T-cell (primary cell): ENCODE results near the gene LEFTY2. TPM values are rescaled to one million over a fixed set of nuclear protein-coding genes. Genes with fewer than 3 reads are reported as not detected.
"Not testable (repeated sequence)": the region's sequence is repeated elsewhere in the genome, so short reads cannot be mapped to it uniquely, and the experiment has no call there.

Source experiments
- ATAC-seq, 4 experiments: fragments of 200-7000 bp in 3 of 4; fragments of 150-1000 bp in 1 of 4; cut with Tn5 transposase; replicated peaks in 1 of 4; 1 replicate in 3 of 4; 2 replicates in 1 of 4; pipeline ENCODE4 v1.10.0; 2021; ENCODE audit warnings: moderate library complexity in 3 of 4, mild to moderate bottlenecking in 2 of 4, moderate number of reproducible peaks in 1 of 4
- CTCF ChIA-PET, 2 donors: fragments of 300-600 bp; sonication (Branson Sonifier 250); formaldehyde crosslinking; loops; one replicate each; lab custom pipeline; 2022; ENCODE audit warnings: antibody characterized with exemption in 2 of 2; lab: Charles Lee
- POLR2A ChIA-PET, 2 donors: fragments of 300-600 bp; sonication (Branson Sonifier 250); formaldehyde crosslinking; loops; one replicate each; lab custom pipeline; 2022; ENCODE audit warnings: antibody characterized with exemption in 2 of 2; lab: Charles Lee
- DNase-seq, 35 experiments: peaks; one replicate each; pipeline versions ENCODE4 v3.0.0 to v3.0.0-alpha.2; 2013 to 2023
- H3K27ac ChIP-seq: one replicate; pipeline ENCODE4 v1.5.1; 2013; ENCODE audit warnings: low read length
- H3K27me3 ChIP-seq, 2 experiments: replicated peaks in 1 of 2; 1 replicate in 1 of 2; 2 replicates in 1 of 2; pipeline versions ENCODE4 v1.6.1 to v1.7.0; 2013; ENCODE audit warnings: low read length in 1 of 2, mixed read lengths in 1 of 2; ENCODE audit not compliant: control insufficient read depth in 2 of 2, insufficient read depth in 2 of 2; ENCODE audit errors: extremely low read depth in 1 of 2
- H3K36me3 ChIP-seq, 2 donors: 1 replicate in 1 of 2; 2 replicates in 1 of 2; pipeline versions ENCODE4 v1.6.1 to v1.7.0; 2013; ENCODE audit warnings: low read length in 1 of 2; ENCODE audit not compliant: control insufficient read depth in 2 of 2, insufficient read depth in 1 of 2; ENCODE audit errors: extremely low read depth in 1 of 2
- H3K4me1 ChIP-seq, 2 experiments: 1 replicate in 1 of 2; 2 replicates in 1 of 2; pipeline versions ENCODE4 v1.6.1 to v1.7.0; 2013; ENCODE audit warnings: low read length in 2 of 2, mixed read lengths in 1 of 2; ENCODE audit not compliant: insufficient read depth in 2 of 2, control insufficient read depth in 1 of 2; ENCODE audit errors: extremely low read depth in 1 of 2
- H3K4me3 ChIP-seq, 2 donors: 1 replicate in 1 of 2; 2 replicates in 1 of 2; pipeline versions ENCODE4 v1.5.1 to v1.7.0; 2013; ENCODE audit warnings: mild to moderate bottlenecking in 2 of 2, low read length in 1 of 2, moderate library complexity in 1 of 2; ENCODE audit not compliant: control insufficient read depth in 1 of 2; ENCODE audit errors: extremely low read depth in 1 of 2
- H3K9me3 ChIP-seq: 2 replicates; pipeline ENCODE4 v1.7.0; 2013
- H3K27ac Mint-ChIP-seq, 2 donors: one replicate each; pipeline ENCODE4 v1.8.0; 2020 to 2021; ENCODE audit warnings: mild to moderate bottlenecking in 2 of 2, mixed read lengths in 2 of 2
- H3K27me3 Mint-ChIP-seq, 2 donors: one replicate each; pipeline ENCODE4 v1.8.0; 2021 to 2022; ENCODE audit warnings: mixed read lengths in 2 of 2
- H3K36me3 Mint-ChIP-seq: one replicate; pipeline ENCODE4 v1.8.0; 2021; ENCODE audit warnings: mixed read lengths
- H3K4me1 Mint-ChIP-seq, 3 donors: one replicate each; pipeline ENCODE4 v1.8.0; 2020 to 2022; ENCODE audit warnings: mixed read lengths in 3 of 3, mild to moderate bottlenecking in 1 of 3
- H3K4me3 Mint-ChIP-seq, 3 donors: one replicate each; pipeline ENCODE4 v1.8.0; 2020 to 2022; ENCODE audit warnings: mild to moderate bottlenecking in 3 of 3, mixed read lengths in 3 of 3, moderate library complexity in 3 of 3
- H3K9me3 Mint-ChIP-seq, 3 donors: one replicate each; pipeline ENCODE4 v1.8.0; 2020 to 2022; ENCODE audit warnings: mixed read lengths in 3 of 3
- WGBS: methylation state at CpG from one replicate; pipeline ENCODE4 v1.1.5; 2013; ENCODE audit warnings: missing lambda C conversion rate; ENCODE audit not compliant: insufficient coverage; 5-methylcytosine and 5-hydroxymethylcytosine counted together
- total RNA-seq, 35 experiments: library from RNA in 6 of 35; stranded (reverse) in 6 of 35; fragments of 120-200 nt in 1 of 35; gene quantifications; one replicate each; pipeline versions ENCODE4 v1.2.1 to v1.2.4 and lab custom pipeline; 2013 to 2026

LEFTY2 gene
- total RNA-seq, 5 donors from 2014 or later (not counting 1 experiment from before 2014, with no cell fraction given) = 0.16 TPM; not detected in 4

- no peak overlapping the region for H3K27ac Mint-ChIP-seq
- H3K36me3 Mint-ChIP-seq = no peaks in the 10 kb centered on the region
- peaks cover 10 to 18% (median 11%) of the 10 kb centered on the region in 3 donors for H3K4me1 Mint-ChIP-seq
- H3K4me3 ChIP-seq = no peak overlapping the region
- H3K27ac ChIP-seq = no peak overlapping the region
- no peaks in the 10 kb centered on the region for H3K9me3 Mint-ChIP-seq
- peaks cover 0 to 7% of the 10 kb centered on the region in 2 donors for H3K27me3 Mint-ChIP-seq
- no peaks in the 10 kb centered on the region for H3K36me3 ChIP-seq
- DNase-seq (no peak), ATAC-seq (no peak)
- H3K9me3 ChIP-seq = no peaks in the 10 kb centered on the region
- no CpG with 5 or more reads among the region's 7 CpGs for WGBS
- H3K4me1 ChIP-seq = peaks cover 2 to 13% of the 10 kb centered on the region in 2 experiments
- H3K4me3 Mint-ChIP-seq = no peak overlapping the region
- peaks cover 0 to 9% of the 10 kb centered on the region in 2 experiments for H3K27me3 ChIP-seq
- CTCF ChIA-PET = interaction anchor here in 1 of 2 donors (0.6 kb wide), 1 partner anchor 21 kb away, joined by 4 read pairs; no protein-coding TSS in a partner anchor
- POLR2A ChIA-PET = interaction anchor here (0.5 to 0.7 kb wide), 2 partner anchors 25 to 170 kb away, joined by 5 to 7 read pairs; no protein-coding TSS in a partner anchor
Measured at GRCh38 chr1:225942574-225942973, 1.6 kb upstream of the LEFTY2 start.

- Histone ChIP-seq H3K4me3 (no peak overlapping the region), H3K4me1 (peaks cover 2 to 13% of the 10 kb centered on the region in 2 experiments), H3K27me3 (peaks cover 0 to 9% of the 10 kb centered on the region in 2 experiments), H3K36me3 (no peaks in the 10 kb centered on the region), H3K27ac (no peak overlapping the region), H3K9me3 (no peaks in the 10 kb centered on the region)
- Mint-ChIP-seq H3K4me3 (no peak overlapping the region), H3K27ac (no peak overlapping the region), H3K36me3 (no peaks in the 10 kb centered on the region), H3K9me3 (no peaks in the 10 kb centered on the region), H3K4me1 (peaks cover 10 to 18% (median 11%) of the 10 kb centered on the region in 3 donors), H3K27me3 (peaks cover 0 to 3% of the 10 kb centered on the region in 2 donors)
- ATAC-seq (no peak), DNase-seq (no peak)
- POLR2A ChIA-PET = no interaction called here
- CTCF ChIA-PET = no interaction called here
- no CpG with 5 or more reads among the region's 1 CpG for WGBS
Measured at GRCh38 chr1:225941942-225942222, 862 bp upstream of the LEFTY2 start.

- Histone ChIP-seq H3K4me3 (no peak overlapping the region), H3K36me3 (no peaks in the 10 kb centered on the region), H3K9me3 (no peaks in the 10 kb centered on the region), H3K27ac (no peak overlapping the region), H3K4me1 (peaks cover 2 to 13% of the 10 kb centered on the region in 2 experiments), H3K27me3 (peaks cover 0 to 9% of the 10 kb centered on the region in 2 experiments)
- H3K4me3 Mint-ChIP-seq = no peak overlapping the region
- H3K9me3 Mint-ChIP-seq = no peaks in the 10 kb centered on the region
- no peaks in the 10 kb centered on the region for H3K36me3 Mint-ChIP-seq
- 88% methylated on average over 22 of the region's 25 CpGs for WGBS
- ATAC-seq (no peak), DNase-seq (no peak)
- H3K27ac Mint-ChIP-seq = no peak overlapping the region
- peaks cover 0 to 3% of the 10 kb centered on the region in 2 donors for H3K27me3 Mint-ChIP-seq
- H3K4me1 Mint-ChIP-seq = peaks cover 10 to 18% (median 11%) of the 10 kb centered on the region in 3 donors
- ChIA-PET POLR2A (interaction anchor here (0.6 kb wide), 2 partner anchors 9 to 1605 kb away, joined by 3 to 4 read pairs; no protein-coding TSS in a partner anchor), CTCF (interaction anchor here in 1 of 2 donors (0.6 kb wide), 1 partner anchor 449 kb away, joined by 3 read pairs; no protein-coding TSS in a partner anchor)
Measured at GRCh38 chr1:225940385-225941151, 452 bp downstream of the LEFTY2 start.

- ATAC-seq, H3K9me3 Mint-ChIP-seq, H3K9me3 ChIP-seq, H3K36me3 ChIP-seq, H3K4me1 ChIP-seq, H3K4me3 ChIP-seq, H3K27ac Mint-ChIP-seq, H3K4me3 Mint-ChIP-seq, CTCF ChIA-PET, H3K27me3 ChIP-seq, H3K27me3 Mint-ChIP-seq, DNase-seq, H3K36me3 Mint-ChIP-seq, H3K27ac ChIP-seq: not testable (repeated sequence)
- H3K4me1 Mint-ChIP-seq = peaks cover 4 to 12% (median 6%) of the 10 kb centered on the region in 3 donors
- POLR2A ChIA-PET = interaction anchor here in 1 of 2 donors (0.6 kb wide), 1 partner anchor 8 kb away, joined by 4 read pairs; no protein-coding TSS in a partner anchor
- WGBS = 100% methylated on average over 7 of the region's 8 CpGs
Measured at GRCh38 chr1:225939939-225940310, 1.1 kb downstream of the LEFTY2 start.

- H3K27ac ChIP-seq, H3K9me3 ChIP-seq, CTCF ChIA-PET, DNase-seq, H3K36me3 Mint-ChIP-seq, H3K4me1 ChIP-seq, H3K4me3 Mint-ChIP-seq, H3K36me3 ChIP-seq, H3K4me1 Mint-ChIP-seq, H3K27me3 Mint-ChIP-seq, H3K27ac Mint-ChIP-seq, H3K9me3 Mint-ChIP-seq, H3K27me3 ChIP-seq: not testable (repeated sequence)
- peak overlapping the region in 1 of 2 donors; percentile 8 for H3K4me3 ChIP-seq
- ATAC-seq = peak in 1 of 4 experiments; percentile 42
- 57% methylated on average over 33 of the region's 69 CpGs for WGBS
- POLR2A ChIA-PET = interaction anchor here in 1 of 2 donors (0.6 kb wide), 1 partner anchor 29 kb away, joined by 8 read pairs; no protein-coding TSS in a partner anchor
Measured at GRCh38 chr1:225939097-225939938, 1.7 kb downstream of the LEFTY2 start.
